H1 (cell line): ENCODE results near the gene NGEF.

Source experiments
- ASH2L ChIP-seq: fragments of 200-600, 300-600 bp; sonication (generic); IDR thresholded peaks from one replicate; pipeline ENCODE4 v1.7.1; 2017; ENCODE audit warnings: low read length
- BRCA1 ChIP-seq: IDR thresholded peaks from 2 replicates; pipeline ENCODE4 v1.6.1; 2012; ENCODE audit warnings: low read depth, low read length, improper control_type of control experiment
- CEBPB ChIP-seq: IDR thresholded peaks from 2 replicates; pipeline ENCODE4 v1.6.1; 2012; ENCODE audit warnings: low read depth, low read length
- CTCF ChIP-seq, 3 experiments: IDR thresholded peaks; 1 replicate in 2 of 3; 2 replicates in 1 of 3; pipeline versions ENCODE4 v1.5.1 to v1.6.1; 2011; ENCODE audit warnings: low read length in 3 of 3, mild to moderate bottlenecking in 3 of 3, inconsistent platforms in 2 of 3, low read depth in 1 of 3, moderate library complexity in 1 of 3; ENCODE audit not compliant: insufficient read depth in 1 of 3; ENCODE audit errors: control extremely low read depth in 1 of 3
- POLR2A ChIP-seq, 2 experiments: IDR thresholded peaks; 1 replicate in 1 of 2; 2 replicates in 1 of 2; pipeline ENCODE4 v1.6.1; 2011; ENCODE audit warnings: low read depth in 2 of 2, low read length in 2 of 2, mild to moderate bottlenecking in 2 of 2; ENCODE audit errors: control extremely low read depth in 1 of 2
- RBBP5 ChIP-seq: IDR thresholded peaks from 2 replicates; pipeline ENCODE4 v1.7.1; 2012; ENCODE audit warnings: low read depth, mild to moderate bottlenecking, inconsistent platforms, low read length, moderate library complexity, borderline replicate concordance
- SIX5 ChIP-seq: IDR thresholded peaks from 2 replicates; pipeline ENCODE4 v1.6.1; 2011; ENCODE audit warnings: mild to moderate bottlenecking, low read depth, low read length
- TBP ChIP-seq: IDR thresholded peaks from 2 replicates; pipeline ENCODE4 v1.6.1; 2011; ENCODE audit warnings: low read depth, low read length, improper control_type of control experiment
- YY1 ChIP-seq: IDR thresholded peaks from 2 replicates; pipeline ENCODE4 v1.6.1; 2011; ENCODE audit warnings: low read depth, mild to moderate bottlenecking, low read length
- ZNF274 ChIP-seq: IDR thresholded peaks from 2 replicates; pipeline ENCODE4 v1.7.0; 2012; ENCODE audit warnings: low read length, borderline replicate concordance; ENCODE audit errors: extremely low read depth
- TF ChIP-seq, protein P1 (sequence below): IDR thresholded peaks from 2 replicates; pipeline ENCODE4 v1.6.1; 2012; ENCODE audit warnings: low read length, inconsistent platforms
- TF ChIP-seq, protein P2 (sequence below): IDR thresholded peaks from 2 replicates; pipeline ENCODE4 v1.6.1; 2012; ENCODE audit warnings: inconsistent platforms

DNA sequence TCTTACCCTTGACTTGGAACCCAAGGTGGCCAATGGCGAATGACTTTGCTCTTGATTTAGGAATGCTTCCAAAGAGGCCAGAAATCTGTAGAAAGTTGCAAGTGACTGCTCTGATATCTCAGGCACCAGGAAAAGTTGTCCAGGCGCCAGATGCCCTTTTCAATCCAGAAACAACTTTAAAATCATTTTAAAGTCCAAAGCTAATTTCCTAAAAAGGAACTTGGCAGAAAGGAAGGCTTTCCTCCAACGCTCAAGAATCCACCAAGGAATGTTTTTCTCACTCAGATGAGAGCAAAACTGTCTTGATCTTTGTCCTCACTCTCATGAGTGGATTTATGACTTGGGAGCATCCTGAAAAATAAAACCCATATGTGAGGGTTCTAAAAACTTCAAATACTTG is 5.3 kb downstream of the NGEF start:
- TF ChIP-seq, protein P1, sequence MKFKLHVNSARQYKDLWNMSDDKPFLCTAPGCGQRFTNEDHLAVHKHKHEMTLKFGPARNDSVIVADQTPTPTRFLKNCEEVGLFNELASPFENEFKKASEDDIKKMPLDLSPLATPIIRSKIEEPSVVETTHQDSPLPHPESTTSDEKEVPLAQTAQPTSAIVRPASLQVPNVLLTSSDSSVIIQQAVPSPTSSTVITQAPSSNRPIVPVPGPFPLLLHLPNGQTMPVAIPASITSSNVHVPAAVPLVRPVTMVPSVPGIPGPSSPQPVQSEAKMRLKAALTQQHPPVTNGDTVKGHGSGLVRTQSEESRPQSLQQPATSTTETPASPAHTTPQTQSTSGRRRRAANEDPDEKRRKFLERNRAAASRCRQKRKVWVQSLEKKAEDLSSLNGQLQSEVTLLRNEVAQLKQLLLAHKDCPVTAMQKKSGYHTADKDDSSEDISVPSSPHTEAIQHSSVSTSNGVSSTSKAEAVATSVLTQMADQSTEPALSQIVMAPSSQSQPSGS, result no peak
- TF ChIP-seq RBBP5 (no peak), SIX5 (no peak), CTCF (IDR thresholded peaks at IDR 0.05; ENCODE audit: control extremely low read depth in 1 of 3, insufficient read depth in 1 of 3, low read depth in 1 of 3, low read length in 3 of 3) (no peak), CEBPB (no peak), ZNF274 (no peak), POLR2A (IDR thresholded peaks at IDR 0.05; ENCODE audit: control extremely low read depth in 1 of 2, low read depth in 2 of 2, low read length in 2 of 2) (no peak), ASH2L (no peak), TBP (no peak), BRCA1 (no peak), YY1 (no peak)
- TF ChIP-seq, protein P2, sequence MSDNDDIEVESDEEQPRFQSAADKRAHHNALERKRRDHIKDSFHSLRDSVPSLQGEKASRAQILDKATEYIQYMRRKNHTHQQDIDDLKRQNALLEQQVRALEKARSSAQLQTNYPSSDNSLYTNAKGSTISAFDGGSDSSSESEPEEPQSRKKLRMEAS, result no peak
